Measurements from ENCODE around the gene RNF152. TPM values are rescaled to one million over a fixed set of nuclear protein-coding genes. Genes with fewer than 3 reads are reported as not detected.

RNF152 gene
- polyA plus RNA-seq, 1 of the 3 experiments (the other 2 are of a cell fraction), result 6.6 TPM

DNA sequence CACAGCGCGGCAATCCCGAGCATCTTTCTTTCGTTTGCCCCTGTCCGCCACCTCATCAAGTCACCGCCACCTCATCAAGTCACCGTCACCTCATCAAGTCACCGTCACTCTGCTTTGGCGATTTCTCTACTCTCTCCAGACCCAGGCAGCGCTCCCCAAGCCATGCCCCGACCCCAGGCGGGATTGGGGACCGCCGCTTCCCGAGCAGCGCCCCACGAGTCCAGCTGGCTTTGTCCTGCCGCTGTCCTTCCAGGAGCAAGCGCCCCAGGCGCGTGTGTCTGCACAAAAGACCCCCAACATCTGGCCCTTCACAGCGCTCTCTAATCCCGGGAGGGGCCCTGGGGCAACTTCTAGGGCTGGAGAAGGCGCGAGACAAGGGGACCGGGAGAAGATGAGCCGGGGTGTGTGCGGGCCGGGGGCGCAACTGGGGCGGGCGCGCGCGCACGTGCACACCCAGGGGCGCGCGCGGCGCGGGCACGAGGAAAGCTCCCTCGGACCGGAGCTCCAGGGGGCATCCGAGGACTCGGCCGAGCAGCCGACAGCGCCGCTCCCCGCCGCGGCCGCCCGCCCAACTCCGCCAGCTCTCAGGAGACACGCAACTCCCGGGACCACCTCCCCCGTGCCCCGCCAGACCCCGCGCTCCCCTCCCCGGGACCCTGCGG, 633 bp upstream of the RNF152 start (continued):
- no peak for TF ChIP-seq REST (IDR thresholded peaks at IDR 0.05; ENCODE audit: low read depth, low read length)
- no peak for TF ChIP-seq TEAD4 (IDR thresholded peaks at IDR 0.05; ENCODE audit: borderline replicate concordance, insufficient read depth)
- no peak for TF ChIP-seq USF1 (IDR thresholded peaks at IDR 0.05; ENCODE audit: borderline replicate concordance, low read depth)
- TF ChIP-seq JUND (IDR thresholded peaks at IDR 0.05), result no peak
- no peak for TF ChIP-seq RCOR1 (IDR thresholded peaks at IDR 0.05; ENCODE audit: low read length)
- no peak for TF ChIP-seq FOXM1 (IDR thresholded peaks at IDR 0.05; ENCODE audit: low read depth)
- TF ChIP-seq MEF2A (IDR thresholded peaks at IDR 0.05; ENCODE audit: borderline replicate concordance, low read depth), result no peak
- TF ChIP-seq ZBTB33 (IDR thresholded peaks at IDR 0.05; ENCODE audit: borderline replicate concordance, low read depth), result no peak

DNA sequence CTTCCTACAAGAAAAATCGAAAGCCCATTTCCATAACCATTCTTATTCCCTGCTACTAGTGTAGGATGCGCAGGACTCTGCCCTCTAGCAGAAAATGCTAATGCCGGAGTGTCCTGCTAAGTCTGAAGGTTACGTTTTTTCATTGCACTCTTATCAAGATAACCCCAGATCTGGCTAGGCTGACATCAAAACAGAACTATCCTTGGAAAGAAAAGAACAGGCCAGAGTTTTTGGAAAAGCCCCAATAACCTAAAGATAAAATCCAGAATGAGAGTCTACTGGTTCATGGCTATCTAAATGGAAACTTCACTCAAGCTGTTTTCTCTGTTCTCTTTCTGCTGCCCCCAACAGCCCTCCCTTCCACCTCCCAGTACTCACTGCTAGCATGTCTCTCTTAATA, 913 bp downstream of the RNF152 start:
- Histone ChIP-seq H3K79me2 (ENCODE audit: insufficient read depth) (peaks cover 72% of the 10 kb centered on the region), H3K4me3 (ENCODE audit: low read depth in 2 of 2, low read length in 1 of 2) (peak overlapping the region; percentile 91 to 95), H2AFZ (ENCODE audit: low read depth) (no peak overlapping the region), H3F3A (replicated peaks; ENCODE audit: insufficient read depth) (no peaks in the 10 kb centered on the region), H3K4me2 (peak overlapping the region; percentile 90), H3K27ac (ENCODE audit: low read depth in 2 of 2, low read length in 1 of 2) (peak overlapping the region; percentile 27 to 85; a peak in 2 of 4 replicates), H3K36me3 (replicated peaks in 1 of 2; ENCODE audit: control insufficient read depth in 1 of 2, insufficient read depth in 2 of 2, low read length in 1 of 2) (peaks cover 33 to 38% of the 10 kb centered on the region in 2 experiments), H3K9me2 (no peaks in the 10 kb centered on the region), H3K9ac (peak overlapping the region; percentile 87; the same call in 1 of the 2 replicates), H3K27me3 (ENCODE audit: insufficient read depth) (no peaks in the 10 kb centered on the region), H3K4me1 (ENCODE audit: control insufficient read depth in 1 of 2, insufficient read depth in 2 of 2, low read depth in 1 of 2, low read length in 1 of 2) (peaks cover 5 to 20% of the 10 kb centered on the region in 2 experiments; a peak in 3 of 4 replicates), H3K9me3 (no peaks in the 10 kb centered on the region), H4K20me1 (ENCODE audit: insufficient read depth) (peaks cover 53% of the 10 kb centered on the region)
- DNase-seq, result peak; percentile 27
- CTCF ChIA-PET, result interaction anchor here (1.9 kb wide), 1 partner anchor 12 kb away, joined by 6 read pairs; no protein-coding TSS in a partner anchor
- 27% methylated on average over 4 of the region's 4 CpGs for WGBS (ENCODE audit: low lambda C conversion rate)
- TF ChIP-seq SMC3 (IDR thresholded peaks at IDR 0.05; ENCODE audit: low read depth, low read length) (no peak), CTCF (IDR thresholded peaks at IDR 0.05) (0 out of 2 replicates have a peak, but pooled peaks have one; percentile 21), RXRA (IDR thresholded peaks at IDR 0.05; ENCODE audit: borderline replicate concordance, low read depth) (no peak), EP300 (IDR thresholded peaks at IDR 0.05; ENCODE audit: borderline replicate concordance in 1 of 2, low read depth in 1 of 2, low read length in 1 of 2) (peak in 1 of 2 experiments; percentile 43; a peak in 1 of 4 replicates), TCF12 (IDR thresholded peaks at IDR 0.05) (peak; percentile 27; the same call in 1 of the 2 replicates), GATA2 (CRISPR knock-in tag; IDR thresholded peaks at IDR 0.05) (no peak; the same call in 1 of the 2 replicates), CHD2 (IDR thresholded peaks at IDR 0.05; ENCODE audit: low read length, partially characterized antibody) (peak; percentile 12)
- POLR2A ChIA-PET, result interaction anchor here (3.2 kb wide), 1 partner anchor 36 kb away, joined by 22 read pairs; no protein-coding TSS in a partner anchor
